Testis (tissue), 2 donors: ENCODE measurements around the gene ZSCAN21.

Source experiments
- POLR2A ChIP-seq: fragments of 450-650 bp; IDR thresholded peaks from one replicate; pipeline ENCODE4 v1.6.1; 2017; ENCODE audit warnings: antibody characterized with exemption, mild to moderate bottlenecking, moderate library complexity
- TF ChIP-seq, protein P1 (sequence below), 3 experiments: fragments of 450-650 bp in 2 of 3; fragments of 200-600 bp in 1 of 3; sonication (generic) in 1 of 3; IDR thresholded peaks; one replicate each; pipeline ENCODE4 v1.5.1; 2016 to 2019; ENCODE audit warnings: antibody characterized with exemption in 3 of 3, mild to moderate bottlenecking in 2 of 3, moderate library complexity in 1 of 3

GRCh38 chr7:100107890-100108289 lies 58.3 kb downstream of the ZSCAN21 start:
- TF ChIP-seq, protein P1, sequence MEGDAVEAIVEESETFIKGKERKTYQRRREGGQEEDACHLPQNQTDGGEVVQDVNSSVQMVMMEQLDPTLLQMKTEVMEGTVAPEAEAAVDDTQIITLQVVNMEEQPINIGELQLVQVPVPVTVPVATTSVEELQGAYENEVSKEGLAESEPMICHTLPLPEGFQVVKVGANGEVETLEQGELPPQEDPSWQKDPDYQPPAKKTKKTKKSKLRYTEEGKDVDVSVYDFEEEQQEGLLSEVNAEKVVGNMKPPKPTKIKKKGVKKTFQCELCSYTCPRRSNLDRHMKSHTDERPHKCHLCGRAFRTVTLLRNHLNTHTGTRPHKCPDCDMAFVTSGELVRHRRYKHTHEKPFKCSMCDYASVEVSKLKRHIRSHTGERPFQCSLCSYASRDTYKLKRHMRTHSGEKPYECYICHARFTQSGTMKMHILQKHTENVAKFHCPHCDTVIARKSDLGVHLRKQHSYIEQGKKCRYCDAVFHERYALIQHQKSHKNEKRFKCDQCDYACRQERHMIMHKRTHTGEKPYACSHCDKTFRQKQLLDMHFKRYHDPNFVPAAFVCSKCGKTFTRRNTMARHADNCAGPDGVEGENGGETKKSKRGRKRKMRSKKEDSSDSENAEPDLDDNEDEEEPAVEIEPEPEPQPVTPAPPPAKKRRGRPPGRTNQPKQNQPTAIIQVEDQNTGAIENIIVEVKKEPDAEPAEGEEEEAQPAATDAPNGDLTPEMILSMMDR (IDR thresholded peaks at IDR 0.05) = no peak
- TF ChIP-seq POLR2A = no peak
